Effector memory CD8-positive, alpha-beta T cell (primary cell): ENCODE data around the gene PSMD7.

Source experiments
- ATAC-seq: fragments of 150-1000 bp; cut with Tn5 transposase; replicated peaks from 2 replicates; pipeline ENCODE4 v1.10.0; 2021; ENCODE audit warnings: mild to moderate bottlenecking, moderate library complexity
- DNase-seq, 3 experiments: peaks; one replicate each; pipeline ENCODE4 v3.0.0; 2021
- H3K27ac Mint-ChIP-seq, 2 donors: one replicate each; pipeline ENCODE4 v1.8.0; 2022; ENCODE audit warnings: mild to moderate bottlenecking in 2 of 2, mixed read lengths in 2 of 2, moderate library complexity in 2 of 2
- H3K27me3 Mint-ChIP-seq, 2 donors: one replicate each; pipeline ENCODE4 v1.8.0; 2022; ENCODE audit warnings: mixed read lengths in 2 of 2
- H3K36me3 Mint-ChIP-seq: one replicate; pipeline ENCODE4 v1.8.0; 2022; ENCODE audit warnings: mild to moderate bottlenecking, moderate library complexity, mixed read lengths; ENCODE audit not compliant: insufficient read depth
- H3K4me1 Mint-ChIP-seq, 2 donors: one replicate each; pipeline ENCODE4 v1.8.0; 2022; ENCODE audit warnings: low read depth in 2 of 2, mixed read lengths in 2 of 2
- H3K4me3 Mint-ChIP-seq, 2 donors: one replicate each; pipeline ENCODE4 v1.8.0; 2022; ENCODE audit warnings: mild to moderate bottlenecking in 2 of 2, mixed read lengths in 2 of 2, moderate library complexity in 2 of 2
- H3K9me3 Mint-ChIP-seq, 2 donors: one replicate each; pipeline ENCODE4 v1.8.0; 2022; ENCODE audit warnings: mixed read lengths in 2 of 2
- total RNA-seq, 9 experiments: gene quantifications; one replicate each; lab custom pipeline; 2026; lab: John Stamatoyannopoulos, UW

The PSMD7 gene
- 71.8 to 295 (median 133) reads per million in 9 experiments for total RNA-seq

- peaks cover 21 to 35% of the 10 kb centered on the region in 2 donors for H3K4me1 Mint-ChIP-seq
- DNase-seq, result peak; percentile 85 to 87 (median 85)
- peaks cover 56% of the 10 kb centered on the region for H3K36me3 Mint-ChIP-seq
- H3K27ac Mint-ChIP-seq, result peak within 1 kb of the TSS; percentile 98 to 100
- ATAC-seq, result peak; percentile 92
- no peaks in the 10 kb centered on the region for H3K27me3 Mint-ChIP-seq
- H3K9me3 Mint-ChIP-seq, result no peaks in the 10 kb centered on the region
- peak within 1 kb of the TSS; percentile 92 to 100 for H3K4me3 Mint-ChIP-seq
Observed at GRCh38 chr16:74296432-74297144, at the start of gene PSMD7. Gene PSMD7, plus strand, starts transcription at chr16:74296814. Its CDS starts 101 bp downstream, at chr16:74296915.

GRCh38 chr16:74249254-74249653, 47.4 kb upstream of the PSMD7 start:
- no peaks in the 10 kb centered on the region for H3K4me1 Mint-ChIP-seq
- H3K27me3 Mint-ChIP-seq, result peaks cover 36 to 41% of the 10 kb centered on the region in 2 donors
- H3K36me3 Mint-ChIP-seq, result no peaks in the 10 kb centered on the region

GRCh38 chr16:74249846-74250245, 46.8 kb upstream of the PSMD7 start:
- Mint-ChIP-seq H3K27ac (no peak overlapping the region), H3K4me3 (no peak overlapping the region), H3K36me3 (no peaks in the 10 kb centered on the region), H3K9me3 (no peaks in the 10 kb centered on the region), H3K4me1 (no peaks in the 10 kb centered on the region), H3K27me3 (peaks cover 36 to 41% of the 10 kb centered on the region in 2 donors)
- no peak for ATAC-seq
- DNase-seq, result no peak

More at GRCh38 chr16:74249254-74249653, 47.4 kb upstream of the PSMD7 start:
- no peak overlapping the region for H3K4me3 Mint-ChIP-seq
- no peak overlapping the region for H3K27ac Mint-ChIP-seq
- H3K9me3 Mint-ChIP-seq, result no peaks in the 10 kb centered on the region
- DNase-seq, result no peak
- no peak for ATAC-seq

GRCh38 chr16:74252329-74252728, 44.3 kb upstream of the PSMD7 start:
- Mint-ChIP-seq H3K4me3 (no peak overlapping the region), H3K4me1 (no peaks in the 10 kb centered on the region), H3K36me3 (no peaks in the 10 kb centered on the region), H3K27ac (no peak overlapping the region), H3K9me3 (no peaks in the 10 kb centered on the region), H3K27me3 (peaks cover 33 to 53% of the 10 kb centered on the region in 2 donors)
- no peak for ATAC-seq
- DNase-seq, result no peak

- Mint-ChIP-seq H3K27ac (no peak overlapping the region), H3K36me3 (no peaks in the 10 kb centered on the region), H3K27me3 (peaks cover 36 to 57% of the 10 kb centered on the region in 2 donors), H3K4me3 (no peak overlapping the region), H3K9me3 (no peaks in the 10 kb centered on the region), H3K4me1 (no peaks in the 10 kb centered on the region)
- DNase-seq, result no peak
- ATAC-seq, result no peak
Observed at GRCh38 chr16:74253161-74253938, 43.3 kb upstream of the PSMD7 start.

GRCh38 chr16:74257061-74257460, 39.6 kb upstream of the PSMD7 start:
- H3K36me3 Mint-ChIP-seq, result no peaks in the 10 kb centered on the region

GRCh38 chr16:74261068-74261467, 35.5 kb upstream of the PSMD7 start:
- DNase-seq (no peak), ATAC-seq (no peak)
- Mint-ChIP-seq H3K27ac (no peak overlapping the region), H3K4me1 (no peaks in the 10 kb centered on the region), H3K9me3 (no peaks in the 10 kb centered on the region), H3K4me3 (no peak overlapping the region), H3K36me3 (no peaks in the 10 kb centered on the region), H3K27me3 (peaks cover 21 to 37% of the 10 kb centered on the region in 2 donors)

More at GRCh38 chr16:74257061-74257460, 39.6 kb upstream of the PSMD7 start:
- Mint-ChIP-seq H3K4me3 (no peak overlapping the region), H3K27me3 (peaks cover 30 to 48% of the 10 kb centered on the region in 2 donors), H3K4me1 (no peaks in the 10 kb centered on the region), H3K9me3 (no peaks in the 10 kb centered on the region), H3K27ac (no peak overlapping the region)
- ATAC-seq (no peak), DNase-seq (no peak)

GRCh38 chr16:74264811-74265210, 31.8 kb upstream of the PSMD7 start:
- no peaks in the 10 kb centered on the region for H3K9me3 Mint-ChIP-seq
- no peaks in the 10 kb centered on the region for H3K4me1 Mint-ChIP-seq
- no peaks in the 10 kb centered on the region for H3K36me3 Mint-ChIP-seq
- H3K4me3 Mint-ChIP-seq, result no peak overlapping the region
- ATAC-seq (no peak), DNase-seq (no peak)
- peaks cover 7 to 21% of the 10 kb centered on the region in 2 donors for H3K27me3 Mint-ChIP-seq
- no peak overlapping the region for H3K27ac Mint-ChIP-seq

- Mint-ChIP-seq H3K9me3 (no peaks in the 10 kb centered on the region), H3K4me3 (no peak overlapping the region), H3K36me3 (no peaks in the 10 kb centered on the region), H3K27ac (no peak overlapping the region), H3K27me3 (peaks cover 19 to 32% of the 10 kb centered on the region in 2 donors), H3K4me1 (no peaks in the 10 kb centered on the region)
- ATAC-seq (no peak), DNase-seq (no peak)
Observed at GRCh38 chr16:74268372-74268782, 28.2 kb upstream of the PSMD7 start.

GRCh38 chr16:74271872-74272271, 24.7 kb upstream of the PSMD7 start:
- ATAC-seq, result no peak
- Mint-ChIP-seq H3K27me3 (peaks cover 44 to 59% of the 10 kb centered on the region in 2 donors), H3K27ac (no peak overlapping the region), H3K36me3 (no peaks in the 10 kb centered on the region), H3K9me3 (no peaks in the 10 kb centered on the region), H3K4me1 (no peaks in the 10 kb centered on the region), H3K4me3 (no peak overlapping the region)
- DNase-seq, result no peak

- Mint-ChIP-seq H3K9me3 (no peaks in the 10 kb centered on the region), H3K4me1 (no peaks in the 10 kb centered on the region), H3K36me3 (no peaks in the 10 kb centered on the region), H3K27me3 (peaks cover 52 to 63% of the 10 kb centered on the region in 2 donors), H3K27ac (no peak overlapping the region), H3K4me3 (no peak overlapping the region)
- ATAC-seq, result no peak
- DNase-seq, result no peak
Observed at GRCh38 chr16:74275031-74275636, 21.5 kb upstream of the PSMD7 start.

- ATAC-seq (no peak), DNase-seq (no peak)
- Mint-ChIP-seq H3K27me3 (peaks cover 48 to 62% of the 10 kb centered on the region in 2 donors), H3K36me3 (no peaks in the 10 kb centered on the region), H3K27ac (no peak overlapping the region), H3K4me3 (no peak overlapping the region), H3K4me1 (no peaks in the 10 kb centered on the region), H3K9me3 (no peaks in the 10 kb centered on the region)
Observed at GRCh38 chr16:74275711-74276110, 20.9 kb upstream of the PSMD7 start.

GRCh38 chr16:74277974-74278373, 18.6 kb upstream of the PSMD7 start:
- H3K4me1 Mint-ChIP-seq, result no peaks in the 10 kb centered on the region
- H3K36me3 Mint-ChIP-seq, result no peaks in the 10 kb centered on the region
- H3K4me3 Mint-ChIP-seq, result no peak overlapping the region
- H3K9me3 Mint-ChIP-seq, result no peaks in the 10 kb centered on the region
- ATAC-seq (no peak), DNase-seq (no peak)
- no peak overlapping the region for H3K27ac Mint-ChIP-seq
- peaks cover 42 to 44% of the 10 kb centered on the region in 2 donors for H3K27me3 Mint-ChIP-seq
